GM06990 (cell line): ENCODE measurements around the gene KMT2E.

Source experiments
- DNase-seq: peaks from one replicate; pipeline ENCODE4 v3.0.0-alpha.2; 2011; ENCODE audit not compliant: insufficient read length; ENCODE audit errors: extremely low read depth
- H3K27me3 ChIP-seq: replicated peaks from 2 replicates; pipeline ENCODE4 v1.6.0; 2011; ENCODE audit warnings: low read length; ENCODE audit not compliant: control insufficient read depth, insufficient read depth
- H3K36me3 ChIP-seq: 2 replicates; pipeline ENCODE4 v1.5.1; 2011; ENCODE audit warnings: low read length; ENCODE audit not compliant: control insufficient read depth, insufficient read depth
- H3K4me3 ChIP-seq: replicated peaks from 2 replicates; pipeline ENCODE4 v1.5.1; 2011; ENCODE audit warnings: low read depth, mild to moderate bottlenecking, control low read depth, low read length
- CTCF ChIP-seq: IDR thresholded peaks from 2 replicates; pipeline ENCODE4 v1.5.1; 2011; ENCODE audit warnings: low read length, control low read depth, mild to moderate bottlenecking, inconsistent platforms; ENCODE audit not compliant: insufficient read depth, poor library complexity, severe bottlenecking

The KMT2E gene

GRCh38 chr7:105141068-105141467 lies 127.1 kb downstream of the KMT2E start:
- no peak for DNase-seq
- H3K27me3 ChIP-seq: no peaks in the 10 kb centered on the region
- H3K36me3 ChIP-seq: peaks cover 3% of the 10 kb centered on the region
- H3K4me3 ChIP-seq: no peak overlapping the region
- TF ChIP-seq CTCF: peak; percentile 46

- TF ChIP-seq CTCF: no peak
- no peaks in the 10 kb centered on the region for H3K27me3 ChIP-seq
- no peak for DNase-seq
- no peaks in the 10 kb centered on the region for H3K36me3 ChIP-seq
- H3K4me3 ChIP-seq: no peak overlapping the region
These were observed 135.8 kb downstream of the KMT2E start for GRCh38 chr7:105149827-105150226.

GRCh38 chr7:105151152-105151551 lies 137.1 kb downstream of the KMT2E start:
- no peaks in the 10 kb centered on the region for H3K36me3 ChIP-seq
- no peak for DNase-seq
- TF ChIP-seq CTCF: no peak
- H3K4me3 ChIP-seq: no peak overlapping the region
- H3K27me3 ChIP-seq: no peaks in the 10 kb centered on the region

GRCh38 chr7:105153531-105153930 lies 139.5 kb downstream of the KMT2E start:
- no peak for TF ChIP-seq CTCF
- Histone ChIP-seq H3K27me3 (no peaks in the 10 kb centered on the region), H3K4me3 (no peak overlapping the region), H3K36me3 (no peaks in the 10 kb centered on the region)
- no peak for DNase-seq

GRCh38 chr7:105154084-105154483 lies 140.1 kb downstream of the KMT2E start:
- Histone ChIP-seq H3K36me3 (no peaks in the 10 kb centered on the region), H3K4me3 (no peak overlapping the region), H3K27me3 (no peaks in the 10 kb centered on the region)
- DNase-seq: no peak
- no peak for TF ChIP-seq CTCF

GRCh38 chr7:105156731-105157130 lies 142.7 kb downstream of the KMT2E start:
- no peaks in the 10 kb centered on the region for H3K36me3 ChIP-seq
- no peaks in the 10 kb centered on the region for H3K27me3 ChIP-seq
- H3K4me3 ChIP-seq: no peak overlapping the region
- TF ChIP-seq CTCF: no peak
- no peak for DNase-seq
